HepG2 (cell line): ENCODE results near the gene CRK. TPM values are rescaled to one million over a fixed set of nuclear protein-coding genes. Genes with fewer than 3 reads are reported as not detected.

ENCODE experiments used
- ATM ChIP-seq: fragments of 450-650 bp; IDR thresholded peaks from 2 replicates; pipeline ENCODE4 v1.7.1; 2017; ENCODE audit warnings: mild to moderate bottlenecking, borderline replicate concordance
- BRF2 ChIP-seq: sonication (generic); formaldehyde crosslinking; IDR thresholded peaks from 2 replicates; pipeline ENCODE4 v1.8.1; 2022; ENCODE audit warnings: mild to moderate bottlenecking, missing genetic modification reagents
- KAT7 ChIP-seq: IDR thresholded peaks from 2 replicates; pipeline ENCODE4 v1.6.1; 2018; ENCODE audit warnings: borderline replicate concordance, missing compliant biosample characterization
- MLXIP ChIP-seq: sonication (generic); formaldehyde crosslinking; IDR thresholded peaks from 2 replicates; pipeline ENCODE4 v1.9.0; 2021; ENCODE audit warnings: missing genetic modification reagents, borderline replicate concordance
- NCOA1 ChIP-seq: sonication (generic); formaldehyde crosslinking; IDR thresholded peaks from 2 replicates; pipeline ENCODE4 v1.9.0; 2021; ENCODE audit warnings: missing genetic modification reagents
- NFE2L1 ChIP-seq: sonication (generic); formaldehyde crosslinking; IDR thresholded peaks from 2 replicates; pipeline ENCODE4 v1.4.0; 2020; ENCODE audit warnings: missing genetic modification reagents, mild to moderate bottlenecking, borderline replicate concordance
- NPAS2 ChIP-seq: sonication (generic); formaldehyde crosslinking; IDR thresholded peaks from 2 replicates; pipeline ENCODE4 v1.8.0; 2022; ENCODE audit warnings: mild to moderate bottlenecking, missing genetic modification reagents, borderline replicate concordance
- ZNF232 ChIP-seq: sonication (generic); formaldehyde crosslinking; IDR thresholded peaks from 2 replicates; pipeline ENCODE4 v1.4.0; 2020; ENCODE audit warnings: missing genetic modification reagents, borderline replicate concordance
- ZNF292 ChIP-seq: sonication (generic); formaldehyde crosslinking; IDR thresholded peaks from 2 replicates; pipeline ENCODE4 v1.8.1; 2022; ENCODE audit warnings: mild to moderate bottlenecking, low read depth, missing genetic modification reagents, borderline replicate concordance
- ZNF329 ChIP-seq: sonication (generic); formaldehyde crosslinking; IDR thresholded peaks from 2 replicates; pipeline ENCODE4 v1.9.0; 2021; ENCODE audit warnings: low read depth, mild to moderate bottlenecking, missing genetic modification reagents
- ZNF460 ChIP-seq: sonication (generic); formaldehyde crosslinking; IDR thresholded peaks from 2 replicates; pipeline ENCODE4 v1.5.1; 2020; ENCODE audit warnings: missing genetic modification reagents, mild to moderate bottlenecking, borderline replicate concordance
- ZNF607 ChIP-seq: sonication (generic); formaldehyde crosslinking; IDR thresholded peaks from 2 replicates; pipeline ENCODE4 v1.5.1; 2020; ENCODE audit warnings: missing genetic modification reagents, mild to moderate bottlenecking, borderline replicate concordance
- ZNF772 ChIP-seq: sonication (generic); formaldehyde crosslinking; IDR thresholded peaks from 2 replicates; pipeline ENCODE4 v1.5.0; 2020; ENCODE audit warnings: mild to moderate bottlenecking, missing genetic modification reagents
- ZNF83 ChIP-seq: sonication (generic); formaldehyde crosslinking; IDR thresholded peaks from 2 replicates; pipeline ENCODE4 v1.4.0; 2020; ENCODE audit warnings: missing genetic modification reagents, mild to moderate bottlenecking, borderline replicate concordance
- polyA plus RNA-seq, 8 experiments: library from polyadenylated mRNA; depleted of rRNA in 3 of 8; stranded (reverse) in 7 of 8; unstranded in 1 of 8; fragments of >200 nt; fragmentation: Illumina TruSeq in 4 of 8; extraction: Trizol in 4 of 8; gene quantifications; 2 replicates each; pipeline versions ENCODE4 v1.2.1 to v1.2.3, GENCODE V29; 2011 to 2016; ENCODE audit warnings: low read depth in 4 of 8, missing spikeins in 1 of 8, mixed read lengths in 1 of 8; ENCODE audit not compliant: insufficient read depth in 1 of 8
- total RNA-seq, 5 experiments: library from RNA; depleted of rRNA; stranded (reverse); fragments of >200 nt; fragmentation: Illumina TruSeq; extraction: Trizol; gene quantifications; 2 replicates each; pipeline ENCODE4 v1.2.3, GENCODE V29; 2016; ENCODE audit warnings: low read depth in 1 of 5
- TF ChIP-seq, protein P1 (sequence below): sonication (generic); formaldehyde crosslinking; IDR thresholded peaks from 2 replicates; pipeline ENCODE4 v1.5.1; 2020; ENCODE audit warnings: mild to moderate bottlenecking, missing genetic modification reagents, moderate library complexity
- TF ChIP-seq, protein P2 (sequence below): sonication (generic); formaldehyde crosslinking; IDR thresholded peaks from 2 replicates; pipeline ENCODE4 v1.4.0; 2020; ENCODE audit warnings: missing genetic modification reagents, borderline replicate concordance

Gene CRK
- total and polyA plus RNA-seq, 2 of the 13 experiments (the other 11 are each of a cell fraction or from before 2014, with no cell fraction given) = 47.4 to 54.2 TPM

DNA sequence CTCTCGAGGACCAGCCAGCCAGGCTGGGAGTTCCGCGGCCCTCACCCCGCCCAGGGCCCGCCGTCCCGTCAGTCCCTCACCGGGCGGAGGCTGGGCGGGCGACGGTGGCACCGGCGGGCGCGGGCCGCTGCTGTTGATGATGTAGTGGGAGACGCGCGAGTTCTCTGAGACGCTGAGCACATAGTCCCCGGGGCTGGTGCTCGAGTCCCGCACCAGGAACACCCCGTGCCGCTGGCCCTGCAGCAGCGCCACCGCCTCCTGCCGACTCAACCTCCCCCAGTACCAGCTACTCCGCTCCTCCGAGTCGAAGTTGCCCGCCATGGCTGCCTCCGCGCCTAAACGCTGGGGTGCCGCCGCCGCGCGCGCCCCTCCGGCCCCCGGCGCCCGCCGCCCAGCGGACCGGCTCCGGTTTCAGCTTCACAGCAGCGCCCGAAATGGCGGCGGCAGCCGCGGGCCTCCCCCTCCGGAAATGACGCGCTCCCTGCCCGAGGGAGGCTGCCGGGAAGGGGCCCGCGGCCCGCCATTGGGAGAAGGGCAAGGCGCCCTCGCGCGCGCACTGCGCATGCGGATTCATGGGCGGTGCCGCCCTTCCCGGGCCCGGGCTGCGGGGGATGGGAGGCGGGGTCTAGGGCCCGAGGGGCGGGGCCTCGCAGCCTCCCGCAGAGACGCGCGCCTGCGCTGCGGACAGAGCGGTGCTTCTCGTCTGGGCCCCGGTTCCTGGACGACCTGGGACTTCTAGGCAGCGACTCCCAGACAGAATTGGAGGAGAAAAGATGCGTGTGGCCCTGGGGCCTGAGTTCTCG lies at the start of gene CRK (continued):
- TF ChIP-seq MLXIP (CRISPR knock-in tag) = no peak
- TF ChIP-seq ZNF607 = no peak
- TF ChIP-seq BRF2 = no peak
- TF ChIP-seq NPAS2 (CRISPR knock-in tag) = no peak
- no peak for TF ChIP-seq ZNF329
- TF ChIP-seq ZNF292 (CRISPR knock-in tag) = no peak
- no peak for TF ChIP-seq NCOA1 (CRISPR knock-in tag)
- TF ChIP-seq, protein P1, sequence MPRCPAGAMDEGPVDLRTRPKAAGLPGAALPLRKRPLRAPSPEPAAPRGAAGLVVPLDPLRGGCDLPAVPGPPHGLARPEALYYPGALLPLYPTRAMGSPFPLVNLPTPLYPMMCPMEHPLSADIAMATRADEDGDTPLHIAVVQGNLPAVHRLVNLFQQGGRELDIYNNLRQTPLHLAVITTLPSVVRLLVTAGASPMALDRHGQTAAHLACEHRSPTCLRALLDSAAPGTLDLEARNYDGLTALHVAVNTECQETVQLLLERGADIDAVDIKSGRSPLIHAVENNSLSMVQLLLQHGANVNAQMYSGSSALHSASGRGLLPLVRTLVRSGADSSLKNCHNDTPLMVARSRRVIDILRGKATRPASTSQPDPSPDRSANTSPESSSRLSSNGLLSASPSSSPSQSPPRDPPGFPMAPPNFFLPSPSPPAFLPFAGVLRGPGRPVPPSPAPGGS (CRISPR knock-in tag) = no peak; the same call in none of the 2 replicates
- no peak for TF ChIP-seq ZNF232
- no peak; the same call in 1 of the 2 replicates for TF ChIP-seq ZNF772 (CRISPR knock-in tag)
- TF ChIP-seq ZNF460 = no peak
- no peak; the same call in 1 of the 2 replicates for TF ChIP-seq KAT7 (CRISPR knock-in tag)
- TF ChIP-seq, protein P2, sequence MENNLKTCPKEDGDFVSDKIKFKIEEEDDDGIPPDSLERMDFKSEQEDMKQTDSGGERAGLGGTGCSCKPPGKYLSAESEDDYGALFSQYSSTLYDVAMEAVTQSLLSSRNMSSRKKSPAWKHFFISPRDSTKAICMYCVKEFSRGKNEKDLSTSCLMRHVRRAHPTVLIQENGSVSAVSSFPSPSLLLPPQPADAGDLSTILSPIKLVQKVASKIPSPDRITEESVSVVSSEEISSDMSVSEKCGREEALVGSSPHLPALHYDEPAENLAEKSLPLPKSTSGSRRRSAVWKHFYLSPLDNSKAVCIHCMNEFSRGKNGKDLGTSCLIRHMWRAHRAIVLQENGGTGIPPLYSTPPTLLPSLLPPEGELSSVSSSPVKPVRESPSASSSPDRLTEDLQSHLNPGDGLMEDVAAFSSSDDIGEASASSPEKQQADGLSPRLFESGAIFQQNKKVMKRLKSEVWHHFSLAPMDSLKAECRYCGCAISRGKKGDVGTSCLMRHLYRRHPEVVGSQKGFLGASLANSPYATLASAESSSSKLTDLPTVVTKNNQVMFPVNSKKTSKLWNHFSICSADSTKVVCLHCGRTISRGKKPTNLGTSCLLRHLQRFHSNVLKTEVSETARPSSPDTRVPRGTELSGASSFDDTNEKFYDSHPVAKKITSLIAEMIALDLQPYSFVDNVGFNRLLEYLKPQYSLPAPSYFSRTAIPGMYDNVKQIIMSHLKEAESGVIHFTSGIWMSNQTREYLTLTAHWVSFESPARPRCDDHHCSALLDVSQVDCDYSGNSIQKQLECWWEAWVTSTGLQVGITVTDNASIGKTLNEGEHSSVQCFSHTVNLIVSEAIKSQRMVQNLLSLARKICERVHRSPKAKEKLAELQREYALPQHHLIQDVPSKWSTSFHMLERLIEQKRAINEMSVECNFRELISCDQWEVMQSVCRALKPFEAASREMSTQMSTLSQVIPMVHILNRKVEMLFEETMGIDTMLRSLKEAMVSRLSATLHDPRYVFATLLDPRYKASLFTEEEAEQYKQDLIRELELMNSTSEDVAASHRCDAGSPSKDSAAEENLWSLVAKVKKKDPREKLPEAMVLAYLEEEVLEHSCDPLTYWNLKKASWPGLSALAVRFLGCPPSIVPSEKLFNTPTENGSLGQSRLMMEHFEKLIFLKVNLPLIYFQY (CRISPR knock-in tag) = no peak
- no peak for TF ChIP-seq ATM
- no peak for TF ChIP-seq NFE2L1
- TF ChIP-seq ZNF83 (CRISPR knock-in tag) = no peak
